Posterior cingulate gyrus (tissue), 11 donors: ENCODE data around the gene CARMIL1.

ENCODE experiments used
- DNase-seq, 10 donors: peaks; one replicate each; pipeline versions ENCODE4 v3.0.0 to v3.0.0-alpha.2; 2020 to 2021; ENCODE audit warnings: mixed read lengths in 3 of 10
- intact Hi-C: fragments of 100-400 bp; cut with DNase I; formaldehyde crosslinking; loops from one replicate; pipeline ENCODE4 v1.15.1; 2023

CARMIL1 gene

DNA sequence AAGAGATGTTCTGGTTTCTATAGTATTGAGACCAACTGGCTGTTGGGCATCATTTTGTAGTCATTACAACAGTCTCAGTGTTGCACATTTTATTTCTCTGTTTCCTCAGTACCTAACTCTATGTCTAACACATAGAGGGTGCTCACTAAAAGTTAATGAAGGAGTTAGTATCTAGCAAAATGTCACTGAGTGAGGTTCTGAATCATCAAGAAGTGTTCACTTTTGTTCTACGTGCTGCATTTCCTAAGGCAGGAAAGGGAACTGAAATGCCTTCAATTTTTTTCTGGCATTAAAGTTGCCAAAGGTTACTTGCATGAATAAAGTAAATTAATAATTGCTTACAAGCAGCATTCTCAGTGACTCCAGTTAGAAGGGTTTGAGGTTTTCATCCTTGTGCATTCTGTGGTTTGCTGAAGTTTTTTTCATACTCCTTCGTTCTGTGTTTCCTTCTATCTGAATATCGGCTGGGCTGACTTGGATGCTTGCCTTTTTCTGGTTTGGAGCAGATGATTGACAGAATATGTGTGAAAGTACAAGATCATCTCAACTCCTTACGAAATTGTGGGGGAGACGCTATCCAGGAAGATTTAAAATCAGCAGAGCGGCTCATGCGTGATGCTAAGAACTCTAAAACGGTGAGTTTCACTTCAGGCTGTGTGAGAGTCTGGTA, 258.3 kb downstream of the CARMIL1 start:
- intact Hi-C loops, result no loop called here
- no peak for DNase-seq

DNA sequence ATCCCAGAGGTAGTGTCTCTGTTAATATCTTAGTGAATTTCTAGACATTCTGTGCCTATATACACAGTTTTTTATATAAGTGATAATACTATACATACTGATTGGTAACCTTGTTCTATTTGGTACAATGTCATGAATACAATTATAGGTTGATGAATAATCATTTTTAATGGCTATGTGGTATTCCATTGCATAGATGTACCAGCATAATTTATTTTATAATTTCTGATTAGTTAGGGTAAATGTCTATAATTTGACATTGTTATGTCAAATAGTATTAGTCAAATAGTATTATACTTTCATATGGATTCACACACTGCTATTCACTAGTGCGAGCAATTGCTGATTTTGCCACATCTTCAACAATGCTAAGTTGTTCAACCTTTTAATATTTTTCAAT, 262.1 kb downstream of the CARMIL1 start:
- no peak for DNase-seq
- intact Hi-C loops, result no loop called here

DNA sequence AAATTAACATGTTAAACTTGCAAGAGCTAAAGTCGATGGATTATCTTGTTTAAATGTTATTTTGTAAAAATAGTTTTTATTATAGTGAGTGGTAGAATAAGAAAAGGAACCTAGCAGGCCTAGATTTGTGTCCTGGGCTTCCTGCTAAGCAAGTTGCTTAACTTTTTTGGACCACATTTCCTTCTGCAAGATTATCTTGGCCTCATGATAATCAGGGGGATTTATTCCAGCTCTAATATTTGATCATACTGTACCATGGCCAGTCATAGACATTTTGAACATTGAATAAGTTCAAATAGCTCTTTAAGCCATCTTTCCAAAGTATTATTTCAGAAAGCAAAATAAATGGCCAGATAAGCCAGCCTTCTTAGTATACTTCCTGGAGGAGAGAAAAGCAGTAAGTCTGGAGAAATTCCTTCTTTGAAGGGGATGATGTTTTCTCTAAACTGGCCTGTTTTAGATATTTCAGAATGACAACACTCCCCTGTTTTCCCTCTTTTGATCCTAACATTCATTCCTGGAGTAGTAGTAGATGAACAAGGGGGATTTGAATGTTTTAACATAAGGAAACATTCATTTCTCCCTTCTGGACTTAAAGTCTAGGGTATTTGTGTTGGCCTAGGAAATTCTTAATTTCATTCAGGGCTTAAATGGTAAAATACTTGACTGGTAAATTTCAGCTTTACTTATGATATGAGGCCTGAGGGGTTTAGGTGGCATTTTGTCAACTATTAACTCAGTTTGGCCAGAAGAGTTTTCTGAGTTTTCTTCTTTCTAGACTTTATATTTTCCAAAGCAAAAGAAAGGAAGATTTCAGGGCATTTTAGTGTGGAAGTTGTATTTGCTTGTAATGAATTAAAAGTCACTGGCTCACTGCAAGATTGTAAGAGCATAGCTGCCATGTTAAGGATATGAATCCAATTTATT, 264.1 kb downstream of the CARMIL1 start:
- intact Hi-C loops, result no loop called here
- DNase-seq, result no peak

- intact Hi-C loops, result no loop called here
- no peak for DNase-seq
Measured at GRCh38 chr6:25544833-25545232, 265.7 kb downstream of the CARMIL1 start.

DNA sequence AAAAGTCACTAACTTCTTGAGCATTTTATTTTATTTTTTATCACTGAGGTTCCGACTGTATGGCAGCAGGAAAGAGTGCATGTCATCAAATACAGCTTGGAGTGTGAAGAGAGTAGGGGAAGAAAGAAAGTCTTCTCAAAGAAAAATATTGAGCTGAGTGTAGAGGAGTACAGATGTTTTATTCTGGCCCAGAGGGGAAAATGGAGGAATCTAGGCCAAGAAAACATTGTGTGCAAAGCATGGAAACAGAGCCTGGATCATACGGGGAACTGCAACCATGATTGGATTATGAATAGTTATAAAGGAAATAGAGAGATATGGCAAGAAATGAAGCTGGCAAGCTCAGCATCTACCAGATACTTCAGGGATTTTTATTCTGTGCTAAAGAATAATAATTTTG, 268.6 kb downstream of the CARMIL1 start:
- intact Hi-C loops, result no loop called here
- DNase-seq, result no peak

DNA sequence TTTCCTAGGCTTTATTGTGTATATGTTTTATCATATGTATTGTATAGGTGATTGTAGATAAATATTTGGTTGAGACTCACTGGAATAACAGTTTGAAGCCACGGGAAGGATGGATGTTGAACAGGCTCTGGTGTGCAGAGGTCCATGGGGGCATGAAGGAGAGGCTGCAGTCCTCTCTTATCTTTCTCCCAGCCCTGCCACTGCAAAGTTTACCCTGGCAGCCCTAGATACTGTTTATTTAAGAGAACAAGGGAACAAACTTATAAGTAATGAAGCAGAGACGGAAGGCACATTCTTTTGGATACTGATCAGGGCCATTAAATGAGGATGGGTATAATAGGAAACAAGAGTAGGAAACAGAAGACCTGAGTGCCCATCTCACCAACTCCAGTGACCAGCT, 269.3 kb downstream of the CARMIL1 start:
- intact Hi-C loops, result no loop called here
- no peak for DNase-seq

- peak in 1 of 10 donors; percentile 69 for DNase-seq
- intact Hi-C loops, result no loop called here
Measured at GRCh38 chr6:25550631-25551030, 271.5 kb downstream of the CARMIL1 start.

GRCh38 chr6:25553502-25553901, 274.3 kb downstream of the CARMIL1 start:
- intact Hi-C loops, result no loop called here
- DNase-seq, result no peak

DNA sequence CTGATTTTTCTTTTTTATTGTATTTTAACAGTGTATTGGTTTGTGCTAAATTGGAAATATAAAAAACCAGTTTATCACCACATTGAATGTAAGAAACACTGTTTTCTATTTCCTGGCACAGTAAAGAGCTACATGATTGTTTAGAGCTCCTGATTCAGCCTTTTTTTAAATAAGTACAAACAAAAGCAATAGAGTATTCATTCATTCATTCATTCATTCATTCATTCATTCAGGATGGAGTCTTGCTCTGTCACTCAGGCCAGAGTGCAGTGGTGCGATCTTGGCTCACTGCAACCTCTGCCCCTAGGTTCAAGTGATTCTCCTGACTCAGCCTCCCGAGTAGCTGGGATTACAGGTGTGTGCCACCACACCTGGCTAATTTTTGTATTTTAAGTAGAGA, 276.0 kb downstream of the CARMIL1 start:
- DNase-seq, result no peak
- intact Hi-C loops, result loop anchor here (5.0 kb wide), 1 partner anchor 288 kb away; no protein-coding TSS in a partner anchor

GRCh38 chr6:25556516-25556915, 277.3 kb downstream of the CARMIL1 start:
- peak; percentile 49 to 94 (median 83) for DNase-seq
- intact Hi-C loops, result loop anchor here (1.0 to 5.0 kb wide), 2 partner anchors 289 to 333 kb away; no protein-coding TSS in a partner anchor

- intact Hi-C loops, result loop anchor here (5.0 kb wide), 1 partner anchor 291 kb away; no protein-coding TSS in a partner anchor
- DNase-seq, result no peak
Measured at GRCh38 chr6:25558155-25558817, 279.1 kb downstream of the CARMIL1 start.

GRCh38 chr6:25560865-25561264, 281.7 kb downstream of the CARMIL1 start:
- intact Hi-C loops, result no loop called here

DNA sequence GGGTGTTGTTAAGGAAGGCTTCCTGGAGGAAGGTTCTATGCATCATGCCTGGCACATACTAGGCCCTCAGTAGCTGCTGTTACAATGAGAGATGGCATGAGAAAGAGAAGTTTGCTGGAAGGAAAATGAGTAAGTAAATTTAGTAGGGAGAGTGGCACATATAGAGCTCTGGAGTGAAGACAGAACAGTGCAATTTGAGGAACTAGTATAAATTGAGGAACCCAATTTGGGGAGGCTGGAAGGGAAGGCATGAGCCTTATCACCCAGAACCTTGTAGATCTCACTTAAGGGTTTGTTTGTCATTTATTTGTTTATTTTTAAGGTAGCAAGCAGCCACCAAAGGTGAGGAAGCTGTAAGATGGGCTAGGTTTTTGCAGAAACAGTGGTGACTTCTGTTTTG, 285.8 kb downstream of the CARMIL1 start:
- no peak for DNase-seq
- intact Hi-C loops, result no loop called here

More at GRCh38 chr6:25560865-25561264, 281.7 kb downstream of the CARMIL1 start:
- no peak for DNase-seq

- intact Hi-C loops, result no loop called here
- no peak for DNase-seq
Measured at GRCh38 chr6:25570578-25570977, 291.4 kb downstream of the CARMIL1 start.

GRCh38 chr6:25576919-25577318, 297.7 kb downstream of the CARMIL1 start:
- intact Hi-C loops, result no loop called here

DNA sequence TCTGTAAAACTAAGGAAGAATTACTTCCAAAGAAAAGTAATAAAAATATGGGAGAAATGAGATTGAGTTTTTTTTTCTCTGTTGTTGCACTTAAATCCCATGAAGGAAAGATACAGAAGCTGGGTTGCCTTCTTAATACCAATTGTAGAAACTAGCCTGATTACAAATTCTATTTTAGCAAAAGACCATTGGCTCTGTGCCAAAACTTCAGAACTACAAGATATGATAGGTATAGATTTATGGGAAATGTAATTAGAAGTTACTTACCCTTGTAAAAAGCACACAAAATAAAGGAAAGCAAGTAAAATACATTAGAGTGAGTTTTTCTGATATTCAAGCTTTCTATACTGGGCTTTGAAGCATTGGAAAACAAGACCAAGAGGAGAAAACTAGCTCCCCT, 299.4 kb downstream of the CARMIL1 start:
- DNase-seq, result no peak
- intact Hi-C loops, result no loop called here

More at GRCh38 chr6:25576919-25577318, 297.7 kb downstream of the CARMIL1 start:
- peak; percentile 10 to 89 (median 50) for DNase-seq

DNA sequence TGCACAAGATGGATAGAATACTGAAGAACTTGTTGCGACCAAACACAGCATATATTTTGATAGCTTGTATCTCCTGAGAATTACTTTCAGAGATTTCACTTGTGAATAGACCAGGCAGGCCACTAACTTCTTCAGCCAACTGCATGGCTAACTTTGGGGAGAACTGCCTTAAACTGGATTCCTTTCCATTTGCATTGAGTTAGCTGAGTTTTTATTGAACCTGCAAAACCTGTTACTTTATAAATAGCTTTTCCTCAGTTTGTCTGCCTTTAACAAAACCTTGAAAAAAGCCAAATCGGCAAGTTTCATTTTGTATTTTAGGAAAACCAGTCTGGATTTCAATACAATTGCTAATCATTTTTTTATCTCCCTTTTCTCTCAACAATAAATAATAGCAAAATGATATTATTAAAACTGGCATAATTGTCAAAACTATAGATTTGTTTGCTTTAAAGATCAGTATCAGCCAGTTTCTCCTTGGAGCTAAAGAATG, 300.3 kb downstream of the CARMIL1 start:
- no peak for DNase-seq
- intact Hi-C loops, result no loop called here

- intact Hi-C loops, result no loop called here
- no peak for DNase-seq
Measured at GRCh38 chr6:25579902-25580495, 300.8 kb downstream of the CARMIL1 start.

DNA sequence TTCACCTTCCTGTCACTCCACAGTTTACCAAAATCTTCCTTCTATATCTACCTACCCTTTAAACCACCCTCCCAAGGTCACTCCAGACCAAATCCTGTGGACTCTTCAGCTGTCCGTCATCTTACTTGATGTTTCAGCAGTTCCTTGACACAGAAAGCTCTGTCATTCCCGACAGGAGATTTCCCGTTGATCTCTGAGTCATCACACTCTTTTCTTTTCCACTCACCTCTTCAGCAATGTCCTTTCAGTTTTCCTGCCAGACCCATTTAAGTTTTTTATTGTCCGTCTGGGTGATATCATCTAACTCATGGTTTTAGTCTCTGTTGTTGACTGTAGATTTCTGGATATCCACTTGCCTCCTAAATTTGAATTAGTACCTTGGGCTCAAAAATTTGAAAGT, 302.9 kb downstream of the CARMIL1 start:
- intact Hi-C loops, result no loop called here
- no peak for DNase-seq

GRCh38 chr6:25583099-25583498, 303.9 kb downstream of the CARMIL1 start:
- DNase-seq, result no peak
- intact Hi-C loops, result no loop called here
